ENCODE data around the gene ZBP1.

- TF ChIP-seq CUX1 (IDR thresholded peaks at IDR 0.05; ENCODE audit: insufficient replicate concordance, low read depth, low read length): no peak
- TF ChIP-seq SMAD1 (IDR thresholded peaks at IDR 0.05; ENCODE audit: low read depth, partially characterized antibody): no peak
- no peak for TF ChIP-seq EZH2 (IDR thresholded peaks at IDR 0.05; ENCODE audit: borderline replicate concordance, control insufficient read depth, low read depth, low read length)
- no peak for TF ChIP-seq CHD1 (IDR thresholded peaks at IDR 0.05; ENCODE audit: low read depth, low read length)
- TF ChIP-seq JUNB (IDR thresholded peaks at IDR 0.05): no peak
- TF ChIP-seq POLR2A (IDR thresholded peaks at IDR 0.05; ENCODE audit: low read depth, low read length): no peak
- no peak for TF ChIP-seq CTCF (IDR thresholded peaks at IDR 0.05 in 2 of 3, conservative IDR thresholded peaks at IDR 0.05 in 1 of 3; ENCODE audit: control insufficient read depth in 2 of 3, extremely low read depth in 1 of 3, insufficient read depth in 1 of 3, low read depth in 3 of 3, low read length in 3 of 3)
- TF ChIP-seq NKRF (conservative IDR thresholded peaks at IDR 0.05): no peak
- no peak for TF ChIP-seq TCF7 (IDR thresholded peaks at IDR 0.05; ENCODE audit: borderline replicate concordance)
Observed at GRCh38 chr20:57667924-57668782, 47.9 kb upstream of the ZBP1 start.
